ENCODE results near the gene DCTN1. TPM values are rescaled to one million over a fixed set of nuclear protein-coding genes. Genes with fewer than 3 reads are reported as not detected.

The DCTN1 gene
- total RNA-seq, 4 donors from 2014 or later = 85.3 to 191 (median 121) TPM

- no peak for TF ChIP-seq POLR2A (IDR thresholded peaks at IDR 0.05)
- TF ChIP-seq, protein P1, sequence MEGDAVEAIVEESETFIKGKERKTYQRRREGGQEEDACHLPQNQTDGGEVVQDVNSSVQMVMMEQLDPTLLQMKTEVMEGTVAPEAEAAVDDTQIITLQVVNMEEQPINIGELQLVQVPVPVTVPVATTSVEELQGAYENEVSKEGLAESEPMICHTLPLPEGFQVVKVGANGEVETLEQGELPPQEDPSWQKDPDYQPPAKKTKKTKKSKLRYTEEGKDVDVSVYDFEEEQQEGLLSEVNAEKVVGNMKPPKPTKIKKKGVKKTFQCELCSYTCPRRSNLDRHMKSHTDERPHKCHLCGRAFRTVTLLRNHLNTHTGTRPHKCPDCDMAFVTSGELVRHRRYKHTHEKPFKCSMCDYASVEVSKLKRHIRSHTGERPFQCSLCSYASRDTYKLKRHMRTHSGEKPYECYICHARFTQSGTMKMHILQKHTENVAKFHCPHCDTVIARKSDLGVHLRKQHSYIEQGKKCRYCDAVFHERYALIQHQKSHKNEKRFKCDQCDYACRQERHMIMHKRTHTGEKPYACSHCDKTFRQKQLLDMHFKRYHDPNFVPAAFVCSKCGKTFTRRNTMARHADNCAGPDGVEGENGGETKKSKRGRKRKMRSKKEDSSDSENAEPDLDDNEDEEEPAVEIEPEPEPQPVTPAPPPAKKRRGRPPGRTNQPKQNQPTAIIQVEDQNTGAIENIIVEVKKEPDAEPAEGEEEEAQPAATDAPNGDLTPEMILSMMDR (IDR thresholded peaks at IDR 0.05) = no peak
- H3K36me3 ChIP-seq = no peaks in the 10 kb centered on the region
- peak overlapping the region; percentile 42 to 65 (median 49) for H3K4me3 ChIP-seq
- H3K4me1 ChIP-seq = peaks cover 0 to 21% (median 12%) of the 10 kb centered on the region in 4 donors
- no peaks in the 10 kb centered on the region for H3K27me3 ChIP-seq
- no peak for DNase-seq
- H3K27ac ChIP-seq = peak overlapping the region in 1 of 4 donors; percentile 25
- no peaks in the 10 kb centered on the region for H3K9me3 ChIP-seq
These were observed 35.8 kb upstream of the DCTN1 start for GRCh38 chr2:74415762-74416395.

DNA sequence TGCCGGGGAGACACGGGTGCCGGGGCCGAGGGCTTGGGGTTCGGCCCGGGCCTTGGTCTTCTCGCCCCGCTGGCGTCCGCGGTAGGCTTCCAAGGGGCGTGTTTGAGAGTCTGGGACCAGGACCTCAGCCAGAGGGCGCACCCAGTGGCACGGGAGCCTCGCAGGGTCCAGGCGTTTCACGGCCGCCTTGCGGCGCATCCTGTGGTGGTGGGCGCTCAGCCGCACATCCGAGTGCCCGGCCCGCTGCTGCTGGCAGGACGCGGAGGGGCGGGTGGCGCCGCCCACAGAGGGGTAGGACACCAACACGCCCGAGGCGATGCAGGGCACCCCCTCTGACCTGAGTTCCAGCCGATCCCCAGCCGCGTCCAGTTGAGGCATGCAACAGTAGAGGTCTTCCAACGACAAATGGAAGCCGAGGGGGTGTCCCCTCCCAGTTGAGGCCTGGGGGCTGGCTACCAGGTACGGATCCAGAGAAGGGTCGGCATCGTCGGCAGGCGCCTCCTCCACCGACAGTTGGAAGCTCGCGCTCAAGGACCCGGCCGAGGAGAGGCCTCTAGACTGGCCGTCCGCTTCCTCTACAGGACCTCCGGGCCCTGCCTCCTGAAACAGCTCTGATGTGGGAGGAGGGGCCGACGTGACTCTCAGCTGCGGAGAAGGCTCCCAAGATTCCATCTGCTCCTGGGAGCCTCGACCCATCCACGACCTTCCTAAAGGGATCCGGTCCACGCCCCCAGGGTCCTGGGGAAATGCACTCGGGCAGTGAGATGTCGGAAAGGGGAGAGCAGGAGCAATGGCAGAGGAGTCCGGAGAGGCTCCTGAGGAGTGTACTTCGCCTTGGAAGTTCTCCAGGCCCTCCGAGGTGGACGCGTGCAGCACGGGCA, 35.0 kb upstream of the DCTN1 start:
- TF ChIP-seq, protein P1 (IDR thresholded peaks at IDR 0.05) = peak in 4 of 6 experiments; percentile 19 to 40 (median 28)
- no peak for TF ChIP-seq POLR2A (IDR thresholded peaks at IDR 0.05)
- peaks cover 0 to 21% (median 12%) of the 10 kb centered on the region in 4 donors for H3K4me1 ChIP-seq
- H3K27me3 ChIP-seq = no peaks in the 10 kb centered on the region
- H3K36me3 ChIP-seq = no peaks in the 10 kb centered on the region
- H3K4me3 ChIP-seq = peak overlapping the region; percentile 42 to 65 (median 49)
- no peaks in the 10 kb centered on the region for H3K9me3 ChIP-seq
- DNase-seq = peak in 2 of 3 donors; percentile 61 to 81
- H3K27ac ChIP-seq = peak overlapping the region; percentile 5 to 55 (median 42)

DNA sequence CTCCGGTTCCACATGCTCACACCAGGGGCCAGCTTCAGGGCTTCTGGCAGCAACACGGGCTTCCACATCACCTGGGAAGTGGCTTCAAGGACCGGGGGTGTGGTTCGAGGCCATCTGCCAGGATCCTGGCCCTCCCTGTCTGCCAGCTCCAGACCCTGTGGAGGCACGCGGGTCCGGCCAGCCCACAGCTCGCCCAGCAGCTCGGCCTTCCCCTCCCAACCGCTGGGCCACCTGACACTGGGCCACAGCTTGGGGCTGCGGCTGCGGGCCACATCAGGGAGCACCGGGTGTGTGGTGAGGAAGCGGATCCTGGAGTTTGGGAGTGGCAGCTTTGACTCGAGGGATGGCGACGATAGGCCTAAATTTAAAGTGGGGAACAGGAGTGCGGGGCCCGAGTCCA, 34.3 kb upstream of the DCTN1 start:
- no peaks in the 10 kb centered on the region for H3K27me3 ChIP-seq
- peak overlapping the region; percentile 42 to 65 (median 49) for H3K4me3 ChIP-seq
- H3K36me3 ChIP-seq = no peaks in the 10 kb centered on the region
- H3K4me1 ChIP-seq = peaks cover 0 to 21% (median 12%) of the 10 kb centered on the region in 4 donors
- DNase-seq = no peak
- peak overlapping the region; percentile 5 to 55 (median 42) for H3K27ac ChIP-seq
- no peaks in the 10 kb centered on the region for H3K9me3 ChIP-seq
- TF ChIP-seq, protein P1 (IDR thresholded peaks at IDR 0.05) = no peak
- TF ChIP-seq POLR2A (IDR thresholded peaks at IDR 0.05) = no peak

DNA sequence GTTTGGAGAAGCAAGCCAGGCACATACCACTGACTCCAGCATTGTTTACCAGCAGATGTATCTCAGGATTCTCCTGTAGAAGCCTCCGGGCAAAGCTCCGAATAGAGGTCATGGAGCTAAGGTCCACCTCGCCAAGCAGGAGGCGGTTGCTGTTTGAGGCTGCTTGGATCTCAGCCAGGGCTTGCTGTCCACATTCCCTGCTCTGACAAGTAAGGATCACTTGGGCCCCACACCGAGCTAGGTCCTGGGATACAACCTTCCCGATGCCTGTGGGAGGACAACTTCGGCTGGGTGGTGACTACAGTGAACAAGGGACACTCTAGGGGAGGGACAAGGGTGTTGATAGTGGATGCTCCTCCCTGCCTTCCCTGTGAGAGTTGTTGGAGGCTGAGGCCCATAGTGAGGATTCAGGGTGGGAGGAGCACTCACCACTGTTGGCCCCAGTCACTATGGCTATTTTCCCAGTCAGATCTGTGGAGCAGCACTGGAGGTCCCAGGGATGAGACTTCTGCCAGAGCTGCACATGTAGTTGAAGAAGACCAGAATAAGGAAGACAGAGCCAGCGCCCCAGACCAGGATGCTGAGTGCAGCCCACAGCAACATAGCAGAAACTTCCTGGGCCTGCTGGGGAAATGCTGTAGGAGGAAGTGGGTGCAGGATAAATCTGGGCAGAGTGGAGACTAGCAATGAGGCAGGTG, 33.0 kb upstream of the DCTN1 start:
- no peak overlapping the region for H3K4me3 ChIP-seq
- peaks cover 0 to 21% (median 12%) of the 10 kb centered on the region in 4 donors for H3K4me1 ChIP-seq
- TF ChIP-seq POLR2A (IDR thresholded peaks at IDR 0.05) = no peak
- TF ChIP-seq, protein P1 (IDR thresholded peaks at IDR 0.05) = no peak
- H3K27me3 ChIP-seq = no peaks in the 10 kb centered on the region
- no peaks in the 10 kb centered on the region for H3K36me3 ChIP-seq
- no peak overlapping the region for H3K27ac ChIP-seq
- no peaks in the 10 kb centered on the region for H3K9me3 ChIP-seq
- DNase-seq = no peak

DNA sequence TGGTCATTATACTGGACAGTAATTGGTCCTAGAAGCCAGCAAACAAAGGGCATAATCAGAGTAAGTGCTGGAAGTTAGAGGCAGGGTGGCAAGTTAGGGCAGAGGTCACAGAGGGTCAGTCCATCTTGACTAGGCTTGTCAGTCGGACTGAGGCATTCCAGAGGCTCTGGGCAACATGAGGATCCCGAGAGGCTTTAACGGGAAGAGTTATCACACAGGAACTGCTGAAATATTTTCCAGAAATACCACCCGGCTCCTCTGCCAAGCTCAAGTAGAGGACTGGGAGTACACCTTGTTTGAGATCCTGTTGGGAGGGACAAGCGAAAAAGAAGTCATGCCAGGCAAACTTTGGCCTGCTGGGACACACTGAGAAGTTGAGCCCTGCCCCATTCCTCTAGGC, 27.6 kb upstream of the DCTN1 start:
- Histone ChIP-seq H3K4me3 (no peak overlapping the region), H3K4me1 (no peaks in the 10 kb centered on the region), H3K27ac (no peak overlapping the region), H3K36me3 (no peaks in the 10 kb centered on the region), H3K9me3 (no peaks in the 10 kb centered on the region), H3K27me3 (no peaks in the 10 kb centered on the region)
- no peak for DNase-seq
- TF ChIP-seq, protein P1 (IDR thresholded peaks at IDR 0.05) = no peak
- no peak for TF ChIP-seq POLR2A (IDR thresholded peaks at IDR 0.05)

Data from Peyer's patch (tissue), 4 donors.